ENCODE results near the gene GLP1R.

Gene GLP1R

DNA sequence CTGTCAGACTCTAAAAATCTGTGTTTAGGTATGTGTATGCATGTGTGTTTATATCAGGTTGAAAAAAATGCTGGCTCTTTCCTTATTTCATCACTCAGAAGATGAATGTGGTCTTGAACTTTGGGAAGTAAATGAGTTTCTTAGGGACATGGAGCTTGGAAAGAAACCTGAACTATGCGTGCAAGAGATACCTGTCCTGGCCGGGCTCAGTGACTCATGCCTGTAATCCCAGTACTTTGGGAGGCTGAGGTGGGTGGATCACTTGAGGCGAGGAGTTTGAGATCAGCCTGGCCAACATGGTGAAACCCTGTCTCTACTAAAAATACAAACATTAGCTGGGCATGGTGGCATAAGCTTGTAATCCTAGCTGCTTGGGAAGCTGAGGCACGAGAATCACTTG is 4.4 kb upstream of the GLP1R start:
- DNase-seq (ENCODE audit: low read depth), result no peak

DNA sequence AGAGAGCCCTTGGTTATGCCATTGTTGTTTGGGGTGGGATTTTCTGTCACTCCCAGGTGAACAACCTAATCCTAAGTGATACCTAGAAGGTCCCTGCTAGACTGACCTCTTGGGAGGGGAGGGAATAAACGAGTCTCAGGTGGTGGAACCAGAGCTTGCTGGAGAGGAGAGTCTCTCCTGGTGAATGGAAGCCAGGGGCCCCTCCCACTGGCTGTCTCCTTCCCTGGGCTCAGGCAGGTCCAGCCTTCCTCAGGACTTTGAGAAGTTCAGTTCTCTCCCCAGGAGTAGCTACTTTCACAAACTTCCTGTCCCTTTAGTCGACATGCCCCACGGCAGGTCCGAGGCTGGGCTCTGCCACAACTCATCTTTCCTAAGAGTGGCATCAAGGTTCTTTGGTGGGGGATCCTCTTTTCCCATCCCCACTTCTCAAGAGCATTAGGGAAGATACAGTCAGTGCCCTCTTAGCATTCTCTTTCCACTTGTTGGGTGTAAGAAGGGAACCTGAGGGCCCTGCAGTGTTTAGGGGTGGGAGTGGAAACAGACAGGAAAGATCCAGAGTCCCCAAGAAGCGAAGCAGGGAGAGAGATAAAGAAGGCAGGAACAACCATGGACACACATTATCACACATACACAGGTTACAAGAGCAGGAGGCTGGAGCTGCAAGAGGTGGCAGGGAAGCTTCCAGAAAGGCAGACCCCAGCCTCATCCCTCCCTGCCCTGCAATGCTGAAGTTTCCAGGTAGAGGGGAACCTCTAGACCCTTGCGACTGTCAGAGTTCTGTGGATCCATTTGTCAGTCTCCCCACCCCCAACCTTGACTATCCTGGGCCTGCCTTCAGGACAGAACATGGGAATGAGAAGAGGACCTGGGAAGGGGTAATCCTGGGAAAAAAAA is 900 bp upstream of the GLP1R start:
- no peak for DNase-seq (ENCODE audit: low read depth)

DNA sequence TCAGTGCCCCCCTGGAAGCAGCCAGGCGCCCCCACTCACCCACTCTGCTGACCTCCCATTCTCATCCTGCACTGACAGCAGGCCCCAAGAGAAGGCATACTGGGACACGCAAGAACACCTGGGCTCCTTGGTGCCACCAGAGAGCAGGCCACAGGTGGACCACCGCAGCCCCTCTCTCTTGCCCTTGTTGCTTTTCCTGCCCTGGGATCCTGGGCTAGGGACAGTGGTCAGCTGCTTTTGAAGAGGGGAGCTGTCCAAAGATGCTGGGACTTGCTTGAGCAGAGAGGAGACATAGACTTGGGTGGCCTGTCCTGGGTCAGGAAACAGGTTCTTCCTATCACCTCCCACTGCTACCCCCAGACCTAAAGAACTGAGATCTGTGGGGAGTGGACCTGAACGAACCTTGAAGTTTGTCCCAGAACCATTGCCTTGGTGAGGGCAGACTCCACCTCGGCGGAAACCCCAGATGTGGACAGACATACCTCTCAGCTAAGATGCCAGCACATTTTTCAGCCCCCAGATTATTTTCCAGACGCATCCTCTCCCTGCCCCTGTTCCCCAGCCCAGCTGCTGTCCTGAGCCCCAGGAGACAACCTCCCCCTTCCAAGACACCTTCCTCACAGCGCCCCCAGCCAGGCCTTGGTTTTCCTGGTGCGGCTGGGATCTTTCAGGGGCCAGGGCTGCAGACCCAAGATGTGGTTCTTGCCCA is 1.1 kb downstream of the GLP1R start:
- no peak for DNase-seq (ENCODE audit: low read depth)

DNA sequence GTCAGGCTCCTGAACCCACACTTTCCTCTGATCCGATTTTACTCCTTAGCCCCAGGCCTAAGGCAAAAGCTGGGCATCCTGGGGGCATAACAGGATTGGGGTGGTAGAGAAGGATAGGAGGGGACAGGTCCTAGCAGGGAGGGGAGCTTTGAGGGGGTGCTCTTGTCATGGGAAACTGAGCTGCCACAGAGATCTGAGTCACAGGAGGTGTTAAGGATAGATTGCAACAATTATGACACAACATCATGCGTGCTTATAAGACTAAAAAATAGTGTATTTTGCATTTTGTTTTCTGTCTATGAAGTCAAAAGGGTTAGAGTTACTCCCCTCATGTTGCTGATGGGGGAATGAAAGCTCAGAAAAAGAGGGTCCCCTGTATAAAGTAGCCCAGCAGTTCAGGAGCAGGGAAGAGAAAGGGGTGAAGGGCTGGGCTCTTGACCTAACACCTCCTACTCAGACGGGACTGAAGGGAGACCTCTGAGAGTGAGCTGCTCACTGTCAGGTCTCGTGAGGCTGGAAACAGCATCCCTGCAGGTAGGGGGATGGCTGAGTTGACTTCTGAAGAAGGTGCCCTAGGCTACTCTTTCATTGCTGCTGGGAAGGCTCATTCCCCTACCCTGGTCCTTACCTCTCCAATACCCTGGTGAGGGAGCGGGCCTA is 2.0 kb downstream of the GLP1R start:
- no peak for DNase-seq (ENCODE audit: low read depth)

DNA sequence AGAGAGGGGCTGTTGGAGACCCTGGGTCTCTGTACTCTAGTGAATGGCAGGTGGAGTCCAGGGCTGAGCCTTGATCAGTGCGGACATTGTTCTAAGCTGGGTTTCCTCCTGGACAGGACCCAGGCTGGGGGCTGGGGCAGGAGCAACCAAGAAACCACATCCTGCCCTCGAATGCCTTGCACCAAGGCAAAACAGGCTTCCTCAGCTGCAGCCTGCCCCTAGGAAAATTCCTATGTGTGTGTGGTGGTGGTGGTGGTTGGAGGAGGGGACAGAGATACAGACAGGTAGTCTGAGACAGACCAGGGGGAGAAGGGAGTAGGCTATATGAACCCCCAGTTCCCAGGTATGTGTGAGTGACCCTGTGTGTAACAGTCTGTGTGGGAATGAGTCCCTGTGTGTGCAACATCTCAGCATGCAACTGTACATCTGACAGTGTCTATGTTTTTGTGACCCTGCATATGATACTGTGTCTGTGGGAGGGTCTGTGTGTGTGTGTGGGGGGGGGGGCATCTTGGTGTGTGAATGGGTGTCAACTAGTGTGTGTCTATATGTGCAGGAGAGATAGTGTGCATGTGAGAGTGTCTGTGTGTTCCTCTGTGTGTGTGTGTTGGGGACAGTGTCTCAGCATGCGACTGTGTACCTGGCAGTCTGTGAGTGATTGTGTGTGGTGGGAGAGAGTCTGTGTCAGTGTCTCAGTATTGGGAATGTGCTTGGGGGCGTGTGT is 3.0 kb downstream of the GLP1R start:
- no peak for DNase-seq (ENCODE audit: low read depth)

DNA sequence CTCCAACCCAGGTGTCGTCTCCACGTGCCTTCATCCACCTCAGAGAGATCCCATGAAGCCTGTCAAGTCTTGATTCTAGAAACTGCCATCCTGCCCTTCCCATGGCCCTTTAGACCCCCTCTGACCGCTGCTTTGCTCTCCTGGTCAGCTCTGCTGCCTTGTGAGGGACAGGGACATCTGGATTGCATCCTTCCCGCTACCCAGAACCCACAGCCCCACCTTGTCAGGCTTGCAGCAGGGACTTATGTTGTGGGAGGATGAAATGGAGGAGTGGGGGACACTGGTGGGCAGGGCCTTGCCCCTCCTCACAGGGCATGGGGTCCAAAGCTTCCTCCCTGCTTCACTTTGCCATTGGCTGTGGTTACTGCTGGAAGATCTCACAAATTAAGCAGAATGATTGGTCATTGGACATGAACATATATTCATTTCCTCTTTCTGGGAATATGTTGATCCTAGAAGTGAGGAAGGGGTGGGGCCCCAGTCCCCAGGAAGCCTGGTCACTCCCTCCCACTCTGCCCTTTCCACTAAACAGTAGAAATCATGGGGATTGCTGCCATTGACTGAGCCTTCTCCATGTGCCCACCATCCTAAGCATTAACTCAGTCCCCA is 4.5 kb downstream of the GLP1R start:
- DNase-seq (ENCODE audit: low read depth), result no peak

DNA sequence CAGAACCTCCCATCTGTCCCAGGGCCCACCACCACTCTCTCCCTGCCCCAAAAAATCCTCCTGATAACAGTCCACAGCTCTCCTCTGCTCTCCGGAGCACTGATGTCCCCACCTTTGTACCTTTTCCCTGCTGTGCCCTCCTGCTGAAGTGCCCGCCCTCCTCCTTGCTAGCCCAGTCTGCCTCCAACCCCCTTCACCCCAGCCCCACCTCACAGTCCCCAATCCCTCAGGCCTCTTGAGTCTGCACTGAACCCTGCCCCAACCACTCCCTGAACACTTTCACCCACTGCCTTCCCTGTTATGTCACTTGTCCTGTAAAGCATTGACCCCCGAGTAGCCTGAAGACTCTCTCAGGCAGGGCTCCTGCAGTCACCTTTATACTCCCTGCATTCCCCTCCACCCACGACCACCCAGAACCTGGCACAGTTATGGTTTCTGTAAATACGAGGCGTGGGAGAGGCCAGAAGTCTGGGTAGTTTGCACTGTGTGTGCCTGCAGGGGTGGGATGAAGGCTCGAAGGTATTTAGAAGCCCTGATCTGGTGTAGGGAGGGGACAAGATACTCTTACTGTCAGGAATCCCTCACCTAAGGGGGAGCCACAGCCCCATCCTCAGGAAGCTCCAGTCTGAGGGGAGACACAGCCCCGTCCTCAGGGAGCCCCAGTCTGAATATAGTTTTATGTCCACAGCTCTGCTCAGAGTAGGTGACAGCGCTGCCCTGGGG is 5.4 kb downstream of the GLP1R start:
- DNase-seq (ENCODE audit: low read depth), result no peak

DNA sequence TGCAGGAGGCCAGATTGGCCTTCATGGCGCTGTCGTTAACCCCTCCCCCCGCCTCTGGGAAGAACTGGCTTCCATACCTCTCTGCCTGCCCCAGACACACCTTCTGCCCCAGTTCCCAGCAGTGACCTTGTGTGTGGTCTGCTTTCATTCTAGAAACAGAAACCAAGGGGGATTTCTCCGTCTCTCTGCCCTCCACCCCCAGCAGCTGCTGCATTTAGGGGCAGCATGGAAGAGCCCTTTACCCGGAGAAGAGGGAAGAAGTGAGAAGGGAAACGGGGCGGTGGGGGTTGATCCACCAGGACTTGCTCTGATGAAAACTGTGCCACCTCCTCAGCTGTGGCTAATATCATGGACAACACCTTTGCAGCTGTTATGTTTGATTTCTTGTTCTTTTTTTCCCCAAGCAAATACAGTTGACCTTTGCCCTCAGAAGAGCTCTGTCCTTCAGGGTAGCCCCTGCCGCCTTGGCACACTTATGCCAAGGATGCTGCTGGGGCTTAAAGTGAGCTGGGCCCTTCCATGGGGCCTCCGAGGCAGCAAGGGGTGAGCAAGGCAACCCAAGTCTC is 6.1 kb downstream of the GLP1R start:
- DNase-seq (ENCODE audit: low read depth), result no peak

- DNase-seq (ENCODE audit: low read depth), result no peak
Measured at GRCh38 chr6:39055661-39056060, 7.1 kb downstream of the GLP1R start.

- no peak for DNase-seq (ENCODE audit: low read depth)
Measured at GRCh38 chr6:39056191-39056590, 7.6 kb downstream of the GLP1R start.

DNA sequence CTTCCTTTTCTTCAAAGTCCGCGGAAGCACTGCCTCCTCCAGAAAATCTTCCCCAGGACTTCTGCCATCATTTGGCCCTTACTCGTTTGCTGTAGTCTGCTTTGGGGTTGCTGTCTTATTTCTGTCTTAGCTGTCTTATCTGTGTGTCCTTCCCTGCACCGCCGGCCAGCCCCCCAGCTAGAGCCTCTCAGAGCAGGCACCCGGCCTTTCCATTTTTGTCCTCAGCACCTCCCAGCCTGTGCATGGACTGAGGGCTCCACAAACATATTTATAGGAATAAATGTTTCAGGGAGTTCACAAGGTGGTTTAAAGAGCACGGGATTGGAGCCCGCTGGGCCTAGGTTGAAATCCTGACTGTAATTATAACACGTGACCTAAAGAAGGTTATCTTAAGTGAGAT is 8.1 kb downstream of the GLP1R start:
- no peak for DNase-seq (ENCODE audit: low read depth)

DNA sequence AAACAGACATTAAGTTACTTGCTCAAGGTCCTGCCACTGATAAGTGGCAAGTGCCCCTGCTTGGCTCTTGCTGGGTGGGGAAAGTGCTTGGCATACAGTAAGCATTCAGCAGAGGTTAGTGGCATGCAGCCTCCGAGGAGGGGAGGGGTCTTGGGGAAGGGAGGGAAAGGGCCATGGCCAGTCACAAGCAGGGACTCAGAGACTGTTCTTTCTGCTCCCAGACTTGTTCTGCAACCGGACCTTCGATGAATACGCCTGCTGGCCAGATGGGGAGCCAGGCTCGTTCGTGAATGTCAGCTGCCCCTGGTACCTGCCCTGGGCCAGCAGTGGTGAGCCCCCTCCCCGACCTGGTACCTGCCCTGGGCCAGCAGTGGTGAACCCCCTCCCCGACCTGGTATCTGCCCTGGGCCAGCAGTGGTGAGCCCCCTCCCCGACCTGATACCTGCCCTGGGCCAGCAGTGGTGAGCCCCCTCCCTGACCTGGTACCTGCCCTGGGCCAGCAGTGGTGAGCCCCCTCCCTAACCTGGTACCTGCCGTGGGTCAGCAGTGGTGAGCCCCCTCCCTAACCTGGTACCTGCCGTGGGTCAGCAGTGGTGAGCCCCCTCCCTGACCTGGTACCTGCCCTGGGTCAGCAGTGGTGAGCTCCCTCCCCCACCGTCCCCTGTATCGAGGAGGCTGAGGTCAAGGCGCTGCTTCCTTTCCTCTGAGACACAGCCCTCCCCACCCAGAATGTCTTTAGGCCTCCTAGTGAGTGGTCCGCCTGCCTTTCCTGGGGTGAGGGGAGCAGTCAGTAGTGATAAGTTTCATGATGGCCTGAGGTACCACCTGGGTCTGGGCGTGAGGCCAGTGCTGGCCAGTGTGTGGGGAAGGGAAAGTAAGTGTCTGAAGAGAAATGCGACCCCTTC is 8.9 kb downstream of the GLP1R start:
- DNase-seq (ENCODE audit: low read depth), result no peak

DNA sequence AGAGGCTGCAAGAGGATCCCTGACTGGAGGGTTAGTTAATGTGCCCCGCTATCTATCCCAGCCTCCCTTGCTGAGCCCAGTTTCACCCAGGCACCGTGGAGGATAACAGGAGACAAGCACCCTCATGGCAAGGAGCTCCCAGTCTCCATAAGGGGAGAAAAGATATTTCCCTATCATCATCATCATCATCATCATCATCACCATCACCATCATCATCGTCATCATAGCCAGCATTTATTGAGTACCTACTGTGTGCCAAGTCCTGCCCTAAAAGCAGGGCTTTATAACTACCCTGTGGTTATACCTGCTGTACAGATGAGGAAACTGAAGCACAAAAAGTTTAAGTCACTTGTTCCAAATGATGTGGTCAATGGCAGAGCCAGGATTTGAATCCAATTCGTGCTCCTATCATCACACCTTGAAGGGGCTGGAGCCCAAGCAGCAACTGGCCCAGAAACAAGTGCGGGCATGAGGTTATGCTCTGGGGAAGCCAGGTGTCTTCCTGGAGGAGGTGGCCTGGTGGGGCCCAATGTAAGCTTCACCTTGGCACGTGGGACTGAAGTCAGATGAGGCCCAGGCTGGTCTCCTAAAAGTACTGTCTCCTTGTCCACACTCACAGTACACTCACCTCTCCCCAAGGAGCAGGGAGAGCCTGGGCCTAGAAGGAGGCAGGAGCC is 10.0 kb downstream of the GLP1R start:
- no peak for DNase-seq (ENCODE audit: low read depth)

DNA sequence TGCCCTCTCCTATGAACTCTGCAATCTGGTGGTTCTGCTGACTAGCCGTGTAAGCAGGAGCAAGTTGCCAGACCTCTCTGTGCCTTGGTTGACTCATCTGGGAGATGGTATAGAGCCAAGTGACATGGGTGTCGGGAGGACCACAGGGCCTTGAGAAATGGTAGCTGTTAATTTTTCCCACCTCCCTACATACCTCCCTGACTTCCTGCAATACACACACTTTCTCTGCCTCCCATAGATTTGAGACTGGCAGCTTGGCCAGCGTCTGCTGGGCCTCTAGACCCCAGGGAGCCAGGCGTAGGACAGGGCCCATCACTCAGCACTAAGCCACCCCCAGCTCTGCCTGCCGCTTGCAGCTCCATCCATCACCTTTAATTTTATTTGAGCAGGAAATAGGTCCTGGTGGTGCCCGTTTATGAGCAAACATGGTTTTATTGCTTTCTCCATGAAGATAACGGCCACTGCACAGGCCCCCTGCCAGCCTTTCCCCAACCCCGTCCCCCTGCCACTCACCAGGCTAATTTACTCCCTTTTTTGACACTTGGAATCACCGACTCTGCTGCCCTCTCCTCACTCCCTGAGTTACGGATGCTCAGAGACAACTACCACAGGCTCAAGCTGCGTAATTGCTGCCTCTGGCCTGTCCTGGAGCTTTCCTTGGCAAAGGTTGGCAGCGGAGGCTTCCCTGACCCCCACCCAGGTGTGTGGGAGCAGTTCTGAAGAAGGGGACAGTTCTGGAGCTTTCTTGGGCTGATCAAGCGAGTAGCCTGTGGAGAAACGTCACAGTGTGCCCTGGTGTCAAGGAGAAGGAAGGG is 11.1 kb downstream of the GLP1R start:
- no peak for DNase-seq (ENCODE audit: low read depth)

GRCh38 chr6:39060467-39061160 is 12.0 kb downstream of the GLP1R start:
- no peak for DNase-seq (ENCODE audit: low read depth)

GRCh38 chr6:39061182-39061581 is 12.6 kb downstream of the GLP1R start:
- DNase-seq (ENCODE audit: low read depth), result no peak

GRCh38 chr6:39061588-39061987 is 13.0 kb downstream of the GLP1R start:
- DNase-seq (ENCODE audit: low read depth), result no peak
